BE2C (cell line): ENCODE data around the gene PACRG.

ENCODE experiments used
- DNase-seq: peaks from one replicate; pipeline ENCODE4 v3.0.0-alpha.2; 2020
- H3K27me3 ChIP-seq: fragments of 250-450 bp; sonication (Bioruptor Pico); 2 replicates; pipeline ENCODE4 v1.5.1; 2020; ENCODE audit warnings: mild to moderate bottlenecking
- H3K36me3 ChIP-seq: fragments of 250-450 bp; sonication (Bioruptor Pico); 2 replicates; pipeline ENCODE4 v1.5.1; 2020; ENCODE audit warnings: mild to moderate bottlenecking
- H3K4me1 ChIP-seq: fragments of 250-450 bp; sonication (Bioruptor Pico); 2 replicates; pipeline ENCODE4 v1.5.1; 2020
- H3K4me3 ChIP-seq: 2 replicates; pipeline ENCODE4 v1.5.1; 2011; ENCODE audit warnings: low read depth, low read length
- H3K9me3 ChIP-seq: fragments of 250-450 bp; sonication (Bioruptor Pico); 2 replicates; pipeline ENCODE4 v1.5.1; 2020
- CTCF ChIP-seq: IDR thresholded peaks from 2 replicates; pipeline ENCODE4 v1.5.1; 2012; ENCODE audit warnings: mild to moderate bottlenecking, low read depth, low read length

PACRG gene

GRCh38 chr6:163195721-163196691 lies 468.2 kb downstream of the PACRG start:
- no peak for DNase-seq
- Histone ChIP-seq H3K4me3 (no peak overlapping the region), H3K27me3 (no peaks in the 10 kb centered on the region), H3K36me3 (no peaks in the 10 kb centered on the region), H3K9me3 (no peaks in the 10 kb centered on the region; the same call in 1 of the 2 replicates), H3K4me1 (no peaks in the 10 kb centered on the region)
- no peak for TF ChIP-seq CTCF

DNA sequence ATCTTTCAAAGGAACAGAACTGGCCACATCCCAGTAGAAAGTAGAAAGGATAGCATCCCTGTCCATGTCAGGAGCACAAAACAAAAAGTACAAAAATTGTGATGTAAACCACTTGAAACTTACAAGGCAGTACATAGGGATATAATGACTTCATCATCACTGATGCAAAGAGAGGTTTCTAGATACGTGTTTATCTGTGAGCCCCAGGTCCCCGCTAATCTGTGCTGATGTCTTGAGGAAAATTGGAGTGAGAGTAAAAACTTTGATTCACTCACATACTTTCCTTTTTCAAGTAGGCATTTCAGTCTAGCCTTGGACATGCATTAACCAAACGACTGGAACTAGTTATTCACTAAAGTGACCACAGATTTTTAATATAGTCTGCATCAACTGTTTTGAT lies 470.1 kb downstream of the PACRG start:
- Histone ChIP-seq H3K4me1 (no peaks in the 10 kb centered on the region), H3K36me3 (no peaks in the 10 kb centered on the region), H3K4me3 (no peak overlapping the region), H3K9me3 (no peaks in the 10 kb centered on the region), H3K27me3 (no peaks in the 10 kb centered on the region)
- no peak for TF ChIP-seq CTCF
- DNase-seq = no peak

GRCh38 chr6:163198396-163198795 lies 470.6 kb downstream of the PACRG start:
- Histone ChIP-seq H3K4me1 (no peaks in the 10 kb centered on the region), H3K36me3 (no peaks in the 10 kb centered on the region), H3K9me3 (no peaks in the 10 kb centered on the region), H3K4me3 (no peak overlapping the region), H3K27me3 (no peaks in the 10 kb centered on the region)
- TF ChIP-seq CTCF = no peak
- no peak for DNase-seq

DNA sequence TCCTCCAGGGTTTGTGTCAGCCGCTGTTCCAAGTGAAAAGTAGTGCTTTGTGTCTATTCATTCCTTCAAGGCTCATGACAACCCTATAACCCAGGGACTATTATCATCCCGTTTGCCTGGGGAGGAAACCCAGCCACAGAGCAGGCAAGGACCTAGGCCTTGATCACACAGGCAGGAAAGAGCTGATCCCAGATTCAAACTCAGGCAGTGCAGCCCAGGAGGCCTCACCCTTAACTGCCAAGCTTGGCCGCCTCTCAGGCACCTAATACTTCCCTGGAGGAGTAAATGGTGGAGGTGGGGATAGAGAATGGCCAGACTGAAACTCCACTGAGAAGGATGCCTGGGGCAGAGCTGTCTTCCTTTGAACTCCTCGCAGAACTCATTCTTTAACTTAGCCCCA lies 471.6 kb downstream of the PACRG start:
- Histone ChIP-seq H3K4me3 (no peak overlapping the region), H3K4me1 (no peaks in the 10 kb centered on the region), H3K9me3 (no peaks in the 10 kb centered on the region), H3K27me3 (no peaks in the 10 kb centered on the region), H3K36me3 (no peaks in the 10 kb centered on the region)
- TF ChIP-seq CTCF = no peak
- no peak for DNase-seq

GRCh38 chr6:163200289-163200688 lies 472.5 kb downstream of the PACRG start:
- no peak for TF ChIP-seq CTCF
- DNase-seq = no peak
- H3K9me3 ChIP-seq = no peaks in the 10 kb centered on the region

DNA sequence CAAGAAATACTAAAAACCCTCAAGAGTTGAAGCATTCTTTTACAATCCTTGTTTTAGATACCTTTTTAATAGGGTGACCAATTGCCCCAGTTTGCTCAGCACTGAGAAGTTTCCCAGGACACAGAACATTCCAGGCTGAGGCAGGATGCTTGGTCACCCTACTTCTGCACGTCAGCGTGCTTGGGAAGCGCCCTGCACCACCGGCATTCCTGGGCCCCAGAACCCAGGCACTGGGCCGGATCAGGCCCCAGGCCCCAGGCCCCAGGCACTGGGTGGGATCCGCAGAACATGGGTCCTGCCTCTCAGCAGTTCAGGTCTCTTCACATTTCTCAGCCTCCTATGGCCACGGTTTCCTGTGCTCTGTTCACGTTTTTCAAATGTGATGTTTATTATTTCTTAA lies 472.9 kb downstream of the PACRG start:
- H3K4me3 ChIP-seq = no peak overlapping the region
- no peaks in the 10 kb centered on the region for H3K27me3 ChIP-seq
- no peaks in the 10 kb centered on the region for H3K36me3 ChIP-seq
- H3K4me1 ChIP-seq = no peaks in the 10 kb centered on the region
- DNase-seq = no peak
- no peak for TF ChIP-seq CTCF
- H3K9me3 ChIP-seq = no peaks in the 10 kb centered on the region

More at GRCh38 chr6:163200289-163200688, 472.5 kb downstream of the PACRG start:
- Histone ChIP-seq H3K36me3 (no peaks in the 10 kb centered on the region), H3K27me3 (no peaks in the 10 kb centered on the region), H3K4me1 (no peaks in the 10 kb centered on the region), H3K4me3 (no peak overlapping the region)
